HEK293 (cell line): ENCODE data around the gene DOK6.

Source experiments
- CTCF ChIP-seq: fragments of 450-650 bp; formaldehyde crosslinking; IDR thresholded peaks from 2 replicates; pipeline ENCODE4 v1.5.1; 2016; ENCODE audit warnings: missing biosample characterization, missing genetic modification characterization
- PBX3 ChIP-seq: sonication (generic); formaldehyde crosslinking; IDR thresholded peaks from 2 replicates; pipeline ENCODE4 v1.8.1; 2022; ENCODE audit warnings: mild to moderate bottlenecking, moderate library complexity, missing genetic modification reagents
- SALL2 ChIP-seq: fragments of 450-650 bp; formaldehyde crosslinking; IDR thresholded peaks from 2 replicates; pipeline ENCODE4 v1.5.0; 2017; ENCODE audit warnings: missing biosample characterization, mild to moderate bottlenecking, missing genetic modification characterization, borderline replicate concordance
- YY1 ChIP-seq: fragments of 450-650 bp; formaldehyde crosslinking; IDR thresholded peaks from 2 replicates; pipeline ENCODE4 v1.5.1; 2018; ENCODE audit warnings: missing biosample characterization, missing genetic modification characterization
- YY2 ChIP-seq: fragments of 450-650 bp; formaldehyde crosslinking; IDR thresholded peaks from 2 replicates; pipeline ENCODE4 v1.5.1; 2016; ENCODE audit warnings: missing biosample characterization, missing genetic modification characterization
- ZNF473 ChIP-seq: fragments of 450-650 bp; formaldehyde crosslinking; IDR thresholded peaks from 2 replicates; pipeline ENCODE4 v1.5.1; 2017; ENCODE audit warnings: missing biosample characterization, missing genetic modification characterization
- ZNF501 ChIP-seq: fragments of 450-650 bp; formaldehyde crosslinking; IDR thresholded peaks from 2 replicates; pipeline ENCODE4 v1.5.1; 2016; ENCODE audit warnings: missing biosample characterization, missing genetic modification characterization

GRCh38 chr18:69399253-69399652, 1.4 kb upstream of the DOK6 start:
- TF ChIP-seq YY2 (no peak), CTCF (tag by site-specific recombination) (no peak), ZNF501 (tag by site-specific recombination) (no peak), YY1 (tag by site-specific recombination) (no peak), PBX3 (CRISPR knock-in tag) (no peak), SALL2 (no peak), ZNF473 (no peak)
